Astrocyte (in vitro differentiated cells and primary cell): Measurements from ENCODE around the gene WDR86. TPM values are rescaled to one million over a fixed set of nuclear protein-coding genes. Genes with fewer than 3 reads are reported as not detected.

ENCODE experiments used
- DNase-seq: peaks from one replicate; pipeline ENCODE4 v3.0.0-alpha.2; 2010; ENCODE audit warnings: low read depth
- FAIRE-seq: peaks from 2 replicates; lab custom pipeline; 2011; peaks lifted over from hg19 to GRCh38; lab: Jason Lieb, UNC
- H2AFZ ChIP-seq: 2 replicates; pipeline ENCODE4 v1.6.0; 2012; ENCODE audit warnings: low read depth, low read length, inconsistent platforms
- H3K27ac ChIP-seq: 2 replicates; pipeline ENCODE4 v1.5.1; 2011; ENCODE audit warnings: low read depth, low read length, inconsistent platforms
- H3K27me3 ChIP-seq: 2 replicates; pipeline ENCODE4 v1.6.0; 2011; ENCODE audit warnings: low read length, inconsistent platforms; ENCODE audit not compliant: insufficient read depth
- H3K36me3 ChIP-seq: 2 replicates; pipeline ENCODE4 v1.5.1; 2011; ENCODE audit warnings: low read length, inconsistent platforms; ENCODE audit not compliant: insufficient read depth
- H3K4me1 ChIP-seq: 2 replicates; pipeline ENCODE4 v1.5.1; 2011; ENCODE audit warnings: low read length, inconsistent platforms; ENCODE audit not compliant: insufficient read depth
- H3K4me2 ChIP-seq: 2 replicates; pipeline ENCODE4 v1.6.0; 2012; ENCODE audit warnings: low read length, inconsistent platforms
- H3K4me3 ChIP-seq: 2 replicates; pipeline ENCODE4 v1.5.1; 2011; ENCODE audit warnings: low read depth, mild to moderate bottlenecking, low read length, inconsistent platforms; ENCODE audit not compliant: insufficient read depth
- H3K79me2 ChIP-seq: 2 replicates; pipeline ENCODE4 v1.6.0; 2012; ENCODE audit warnings: mild to moderate bottlenecking, low read length, inconsistent platforms; ENCODE audit not compliant: insufficient read depth
- H3K9ac ChIP-seq: 2 replicates; pipeline ENCODE4 v1.6.0; 2012; ENCODE audit warnings: mild to moderate bottlenecking, low read length, inconsistent platforms
- H3K9me3 ChIP-seq: 2 replicates; pipeline ENCODE4 v1.5.1; 2012; ENCODE audit warnings: low read depth, mild to moderate bottlenecking, low read length, inconsistent platforms; ENCODE audit not compliant: insufficient read depth
- H4K20me1 ChIP-seq: 2 replicates; pipeline ENCODE4 v1.6.0; 2012; ENCODE audit warnings: low read length, inconsistent platforms; ENCODE audit not compliant: insufficient read depth
- H3K27ac Mint-ChIP-seq: one replicate; pipeline ENCODE4 v1.8.0; 2021; ENCODE audit warnings: mild to moderate bottlenecking, mixed read lengths; ENCODE audit not compliant: unreplicated experiment
- H3K27me3 Mint-ChIP-seq: one replicate; pipeline ENCODE4 v1.8.0; 2021; ENCODE audit warnings: low read depth, mixed read lengths; ENCODE audit not compliant: unreplicated experiment
- H3K36me3 Mint-ChIP-seq: one replicate; pipeline ENCODE4 v1.8.0; 2021; ENCODE audit warnings: low read depth, mixed read lengths; ENCODE audit not compliant: unreplicated experiment
- H3K4me1 Mint-ChIP-seq: one replicate; pipeline ENCODE4 v1.8.0; 2021; ENCODE audit warnings: low read depth, mixed read lengths; ENCODE audit not compliant: unreplicated experiment
- H3K4me3 Mint-ChIP-seq: one replicate; pipeline ENCODE4 v1.8.0; 2021; ENCODE audit warnings: mild to moderate bottlenecking, moderate library complexity, mixed read lengths; ENCODE audit not compliant: unreplicated experiment
- H3K9me3 Mint-ChIP-seq: one replicate; pipeline ENCODE4 v1.8.0; 2021; ENCODE audit warnings: mild to moderate bottlenecking, mixed read lengths; ENCODE audit not compliant: unreplicated experiment
- CTCF ChIP-seq: IDR thresholded peaks from 2 replicates; pipeline ENCODE4 v1.5.1; 2011; ENCODE audit warnings: low read depth, mild to moderate bottlenecking, inconsistent platforms, low read length, moderate library complexity; ENCODE audit not compliant: insufficient read depth
- EZH2 ChIP-seq: IDR thresholded peaks from 2 replicates; pipeline ENCODE4 v1.6.1; 2012; ENCODE audit warnings: mild to moderate bottlenecking, low read length, inconsistent platforms; ENCODE audit not compliant: insufficient read depth
- total RNA-seq: library from RNA; stranded (reverse); gene quantifications from 2 replicates; pipeline ENCODE4 v1.2.1, GENCODE V29; 2021

The WDR86 gene
- total RNA-seq, 1 donor from 2014 or later, result 3.6 TPM

DNA sequence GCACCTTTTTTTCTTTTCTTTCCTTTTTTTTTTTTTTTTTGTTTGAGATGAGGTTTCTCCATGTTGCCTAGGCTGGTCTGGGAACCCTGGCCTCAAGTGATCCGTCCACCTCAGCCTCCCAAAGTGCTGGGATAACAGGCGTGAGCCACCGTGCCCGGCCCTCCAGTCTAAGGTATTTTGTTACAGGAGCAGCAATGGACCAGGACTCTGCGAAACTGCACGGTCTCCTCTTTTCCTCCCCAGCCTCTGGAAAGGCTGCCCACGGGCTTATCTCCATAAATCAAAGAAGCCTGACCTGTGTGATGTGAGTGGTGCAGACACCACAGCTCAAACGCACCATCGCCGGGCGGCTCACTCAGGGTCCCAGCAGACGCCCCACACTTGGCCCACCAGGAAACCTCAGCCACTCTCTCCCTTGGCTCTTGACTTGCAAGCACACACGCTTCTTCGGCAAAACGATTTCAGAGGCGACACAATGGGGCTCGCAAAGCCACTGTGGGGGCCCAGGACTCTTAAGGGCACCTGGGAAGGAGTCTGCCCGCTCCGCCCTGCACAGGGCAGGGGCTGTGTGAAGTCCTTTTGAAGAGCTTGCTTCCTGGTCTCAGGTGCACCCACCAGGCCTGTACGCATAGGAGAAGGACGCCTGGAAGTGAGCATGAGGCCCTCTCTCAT is 20.6 kb downstream of the WDR86 start:
- H3K9me3 ChIP-seq, result no peaks in the 10 kb centered on the region
- Mint-ChIP-seq H3K36me3 (peaks cover 2% of the 10 kb centered on the region), H3K4me1 (peaks cover 6% of the 10 kb centered on the region), H3K27ac (no peak overlapping the region), H3K27me3 (peaks cover 69% of the 10 kb centered on the region), H3K4me3 (no peak overlapping the region), H3K9me3 (peaks cover 2% of the 10 kb centered on the region)
- FAIRE-seq (no peak), DNase-seq (no peak)
- no peak overlapping the region for H3K9ac ChIP-seq
- H3K4me1 ChIP-seq, result no peaks in the 10 kb centered on the region
- no peak overlapping the region for H2AFZ ChIP-seq
- H3K36me3 ChIP-seq, result no peaks in the 10 kb centered on the region
- H3K4me3 ChIP-seq, result no peak overlapping the region
- TF ChIP-seq EZH2, result no peak
- TF ChIP-seq CTCF, result no peak
- H3K79me2 ChIP-seq, result no peaks in the 10 kb centered on the region
- H3K27me3 ChIP-seq, result peaks cover 12% of the 10 kb centered on the region
- no peak overlapping the region for H3K4me2 ChIP-seq
- H3K27ac ChIP-seq, result no peak overlapping the region
- H4K20me1 ChIP-seq, result no peaks in the 10 kb centered on the region

DNA sequence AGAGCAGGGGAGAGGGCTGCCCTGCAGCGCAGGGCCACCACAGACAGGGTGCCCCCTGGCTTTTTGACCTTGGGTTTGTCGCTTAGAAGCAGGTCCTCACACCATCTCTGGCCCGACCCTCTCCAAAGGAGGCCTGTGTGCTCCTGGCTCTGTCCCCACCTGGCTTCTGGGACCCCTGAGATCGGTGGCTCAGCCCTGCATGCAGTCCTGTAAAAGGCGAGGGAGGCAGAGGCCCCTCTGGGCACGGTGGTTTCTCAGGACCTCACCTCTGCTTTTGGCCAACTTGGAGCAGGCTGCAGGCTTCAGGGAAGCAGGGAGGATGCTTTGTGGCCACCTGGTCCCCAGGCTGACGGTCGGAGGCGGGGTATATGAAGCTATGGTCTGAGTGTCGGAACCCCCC is 21.4 kb downstream of the WDR86 start:
- FAIRE-seq (no peak), DNase-seq (no peak)
- Mint-ChIP-seq H3K36me3 (peaks cover 2% of the 10 kb centered on the region), H3K4me3 (no peak overlapping the region), H3K9me3 (peaks cover 3% of the 10 kb centered on the region), H3K4me1 (peaks cover 5% of the 10 kb centered on the region), H3K27ac (no peak overlapping the region), H3K27me3 (peaks cover 72% of the 10 kb centered on the region)
- TF ChIP-seq EZH2, result no peak
- TF ChIP-seq CTCF, result no peak
- Histone ChIP-seq H3K9ac (no peak overlapping the region), H3K36me3 (no peaks in the 10 kb centered on the region), H3K4me1 (no peaks in the 10 kb centered on the region), H3K27me3 (peaks cover 17% of the 10 kb centered on the region), H3K27ac (no peak overlapping the region), H2AFZ (no peak overlapping the region), H3K79me2 (no peaks in the 10 kb centered on the region), H3K9me3 (no peaks in the 10 kb centered on the region), H3K4me2 (no peak overlapping the region), H3K4me3 (no peak overlapping the region), H4K20me1 (peaks cover 4% of the 10 kb centered on the region)

DNA sequence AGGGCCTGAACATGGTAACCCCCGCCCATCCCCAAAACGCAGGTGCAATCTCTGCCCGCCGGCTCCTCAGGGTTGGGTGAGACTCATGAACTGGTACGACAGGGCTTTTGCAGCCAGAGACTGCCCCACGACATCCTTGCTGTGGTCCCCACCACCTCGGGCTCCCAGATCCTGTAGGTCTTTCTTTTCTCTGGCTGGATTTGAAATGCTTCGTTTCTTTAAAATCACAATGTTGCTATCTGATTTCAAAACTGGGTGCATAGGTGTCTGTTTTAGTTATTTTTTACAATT is 21.9 kb downstream of the WDR86 start:
- Mint-ChIP-seq H3K27me3 (peaks cover 68% of the 10 kb centered on the region), H3K36me3 (peaks cover 2% of the 10 kb centered on the region), H3K27ac (no peak overlapping the region), H3K4me1 (no peaks in the 10 kb centered on the region), H3K9me3 (peaks cover 3% of the 10 kb centered on the region), H3K4me3 (no peak overlapping the region)
- Histone ChIP-seq H3K27me3 (peaks cover 19% of the 10 kb centered on the region), H3K9me3 (no peaks in the 10 kb centered on the region), H3K4me2 (no peak overlapping the region), H3K4me3 (no peak overlapping the region), H3K79me2 (no peaks in the 10 kb centered on the region), H3K27ac (no peak overlapping the region), H3K9ac (no peak overlapping the region), H3K36me3 (no peaks in the 10 kb centered on the region), H2AFZ (no peak overlapping the region), H3K4me1 (no peaks in the 10 kb centered on the region), H4K20me1 (peaks cover 4% of the 10 kb centered on the region)
- FAIRE-seq (no peak), DNase-seq (no peak)
- no peak for TF ChIP-seq CTCF
- TF ChIP-seq EZH2, result no peak
